Activated CD4-positive, alpha-beta T cell treated with anti-CD3 and anti-CD28 coated beads for 1 hour (primary cell): ENCODE data around the gene MMS22L.
A peak's percentile ranks its signal among the peaks of the same experiment; 100 is the strongest.
"Not testable (repeated sequence)": the region's sequence is repeated elsewhere in the genome, so short reads cannot be mapped to it uniquely, and the experiment has no call there.

Experiments
- DNase-seq: peaks from one replicate; pipeline ENCODE4 v3.0.0-alpha.2; 2020

MMS22L gene

GRCh38 chr6:97231911-97232310, 51.1 kb downstream of the MMS22L start:
- DNase-seq = no peak

- DNase-seq = no peak
Observed at GRCh38 chr6:97222903-97223302, 60.1 kb downstream of the MMS22L start.

- DNase-seq = no peak
Observed at GRCh38 chr6:97218912-97219311, 64.1 kb downstream of the MMS22L start.

- DNase-seq = no peak
Observed at GRCh38 chr6:97215157-97215769, 67.8 kb downstream of the MMS22L start.

GRCh38 chr6:97214671-97215070, 68.3 kb downstream of the MMS22L start:
- DNase-seq = no peak

- DNase-seq = no peak
Observed at GRCh38 chr6:97207383-97207782, 75.6 kb downstream of the MMS22L start.

- no peak for DNase-seq
Observed at GRCh38 chr6:97205966-97206365, 77.0 kb downstream of the MMS22L start.

- DNase-seq = no peak
Observed at GRCh38 chr6:97203343-97203742, 79.7 kb downstream of the MMS22L start.

- DNase-seq = no peak
Observed at GRCh38 chr6:97198046-97198565, 84.9 kb downstream of the MMS22L start.

- no peak for DNase-seq
Observed at GRCh38 chr6:97195117-97195516, 87.9 kb downstream of the MMS22L start.

GRCh38 chr6:97189767-97190166, 93.2 kb downstream of the MMS22L start:
- no peak for DNase-seq

- DNase-seq = no peak
Observed at GRCh38 chr6:97187951-97188350, 95.1 kb downstream of the MMS22L start.

GRCh38 chr6:97186416-97186999, 96.5 kb downstream of the MMS22L start:
- peak; percentile 42 for DNase-seq

GRCh38 chr6:97177905-97178304, 105.1 kb downstream of the MMS22L start:
- DNase-seq = no peak

GRCh38 chr6:97176468-97176867, 106.5 kb downstream of the MMS22L start:
- no peak for DNase-seq

- DNase-seq = no peak
Observed at GRCh38 chr6:97175806-97176205, 107.2 kb downstream of the MMS22L start.

GRCh38 chr6:97174471-97174870, 108.5 kb downstream of the MMS22L start:
- no peak for DNase-seq

- no peak for DNase-seq
Observed at GRCh38 chr6:97160280-97160679, 122.7 kb downstream of the MMS22L start.

- DNase-seq = not testable (repeated sequence)
Observed at GRCh38 chr6:97155447-97155846, 127.6 kb downstream of the MMS22L start.

- DNase-seq = no peak
Observed at GRCh38 chr6:97154015-97154414, 129.0 kb downstream of the MMS22L start.

- DNase-seq = no peak
Observed at GRCh38 chr6:97151601-97152000, 131.4 kb downstream of the MMS22L start.

- DNase-seq = no peak
Observed at GRCh38 chr6:97150932-97151331, 132.1 kb downstream of the MMS22L start.

- DNase-seq = no peak
Observed at GRCh38 chr6:97147421-97147820, 135.6 kb downstream of the MMS22L start.

GRCh38 chr6:97145691-97146090, 137.3 kb downstream of the MMS22L start:
- DNase-seq = no peak

- DNase-seq = no peak
Observed at GRCh38 chr6:97141756-97142155, 141.3 kb downstream of the MMS22L start.
